Stimulated activated CD4-positive, alpha-beta T cell treated with anti-CD3 and anti-CD28 coated beads, Interleukin-4, amount 100 ng/mL, for 4 hours (primary cell): ENCODE results near the gene UTS2R.
"Not testable (repeated sequence)": the region's sequence is repeated elsewhere in the genome, so short reads cannot be mapped to it uniquely, and the experiment has no call there.

Experiments
- DNase-seq, 2 experiments: peaks; one replicate each; pipeline ENCODE4 v3.0.0-alpha.2; 2020

UTS2R gene

DNA sequence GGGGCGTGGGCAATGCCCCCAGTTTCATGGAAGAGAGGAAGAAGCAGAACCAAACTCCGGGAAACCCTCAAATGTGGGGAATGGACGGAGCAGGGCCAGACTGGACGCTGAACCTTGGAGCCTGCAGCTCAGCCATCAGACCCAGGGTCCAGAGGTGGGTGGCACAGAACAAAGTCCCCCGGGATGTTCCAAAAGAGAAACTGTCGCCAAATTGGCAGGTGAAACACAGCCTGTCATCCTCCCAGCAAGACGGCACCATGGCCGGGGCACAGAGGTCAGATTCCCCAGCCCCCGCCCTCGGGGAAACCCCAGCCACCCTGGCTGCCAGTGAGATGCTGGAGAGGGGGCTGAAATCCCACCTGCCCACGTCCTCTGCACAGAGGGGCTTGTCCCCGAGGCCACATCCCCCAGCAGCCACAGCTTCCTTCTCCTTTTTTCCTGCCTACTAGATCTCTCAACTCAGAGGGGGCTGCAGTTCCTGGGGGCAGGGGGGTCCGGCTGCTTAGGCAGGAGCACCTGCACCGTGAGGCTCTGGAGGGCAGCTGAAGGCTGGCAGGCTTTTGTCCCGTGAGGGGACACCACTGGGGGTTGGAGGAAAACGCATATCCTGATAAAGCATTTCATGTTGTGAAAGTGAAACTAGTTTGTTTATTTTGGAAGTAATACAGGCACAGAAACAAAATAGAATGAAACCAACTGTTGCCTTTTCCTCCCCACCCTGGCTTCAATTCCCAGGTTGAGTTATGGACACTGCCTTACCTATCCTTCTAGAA, 36.8 kb upstream of the UTS2R start:
- DNase-seq: no peak

- DNase-seq: no peak
Measured at GRCh38 chr17:82338858-82339633, 32.5 kb upstream of the UTS2R start.

GRCh38 chr17:82339634-82340580, 31.7 kb upstream of the UTS2R start:
- no peak for DNase-seq

GRCh38 chr17:82342361-82343079, 29.0 kb upstream of the UTS2R start:
- no peak for DNase-seq

- DNase-seq: no peak
Measured at GRCh38 chr17:82343560-82343959, 28.0 kb upstream of the UTS2R start.

DNA sequence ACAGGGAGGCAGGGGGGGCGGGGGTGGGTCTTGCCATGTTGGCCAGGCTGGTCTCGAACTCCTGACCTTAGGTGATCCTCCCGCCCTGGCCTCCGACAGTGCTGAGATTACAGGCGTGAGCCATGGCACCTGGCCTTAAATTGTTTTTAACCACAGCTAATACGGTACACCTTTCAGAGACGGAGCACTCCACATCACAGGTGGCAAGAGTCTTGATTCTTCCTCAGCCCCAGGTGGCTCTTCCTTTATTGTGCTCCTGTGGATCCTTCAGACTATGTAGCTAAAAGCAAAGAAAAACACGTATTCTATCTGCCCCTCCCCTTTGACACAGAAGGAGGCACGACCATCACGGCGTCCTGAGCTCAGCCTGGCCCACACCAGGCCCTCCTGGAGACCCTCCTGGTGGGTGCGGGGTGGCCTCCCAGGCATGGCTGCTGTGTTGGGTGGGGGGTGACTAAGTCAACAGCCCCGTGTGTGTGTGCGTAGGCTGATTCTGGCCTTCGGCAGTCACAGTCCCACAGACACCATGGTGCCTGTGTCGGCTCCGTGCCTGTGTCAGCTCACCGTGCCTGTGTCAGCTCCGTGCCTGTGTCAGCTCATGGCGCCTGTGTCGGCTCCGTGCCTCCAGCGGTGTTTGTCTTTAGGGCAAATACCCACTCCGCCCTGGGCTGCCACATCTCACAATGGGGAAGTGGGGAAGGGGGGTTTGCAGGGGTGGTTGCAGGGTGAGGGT, 27.2 kb upstream of the UTS2R start:
- DNase-seq: no peak

GRCh38 chr17:82345151-82345976, 26.2 kb upstream of the UTS2R start:
- no peak for DNase-seq

DNA sequence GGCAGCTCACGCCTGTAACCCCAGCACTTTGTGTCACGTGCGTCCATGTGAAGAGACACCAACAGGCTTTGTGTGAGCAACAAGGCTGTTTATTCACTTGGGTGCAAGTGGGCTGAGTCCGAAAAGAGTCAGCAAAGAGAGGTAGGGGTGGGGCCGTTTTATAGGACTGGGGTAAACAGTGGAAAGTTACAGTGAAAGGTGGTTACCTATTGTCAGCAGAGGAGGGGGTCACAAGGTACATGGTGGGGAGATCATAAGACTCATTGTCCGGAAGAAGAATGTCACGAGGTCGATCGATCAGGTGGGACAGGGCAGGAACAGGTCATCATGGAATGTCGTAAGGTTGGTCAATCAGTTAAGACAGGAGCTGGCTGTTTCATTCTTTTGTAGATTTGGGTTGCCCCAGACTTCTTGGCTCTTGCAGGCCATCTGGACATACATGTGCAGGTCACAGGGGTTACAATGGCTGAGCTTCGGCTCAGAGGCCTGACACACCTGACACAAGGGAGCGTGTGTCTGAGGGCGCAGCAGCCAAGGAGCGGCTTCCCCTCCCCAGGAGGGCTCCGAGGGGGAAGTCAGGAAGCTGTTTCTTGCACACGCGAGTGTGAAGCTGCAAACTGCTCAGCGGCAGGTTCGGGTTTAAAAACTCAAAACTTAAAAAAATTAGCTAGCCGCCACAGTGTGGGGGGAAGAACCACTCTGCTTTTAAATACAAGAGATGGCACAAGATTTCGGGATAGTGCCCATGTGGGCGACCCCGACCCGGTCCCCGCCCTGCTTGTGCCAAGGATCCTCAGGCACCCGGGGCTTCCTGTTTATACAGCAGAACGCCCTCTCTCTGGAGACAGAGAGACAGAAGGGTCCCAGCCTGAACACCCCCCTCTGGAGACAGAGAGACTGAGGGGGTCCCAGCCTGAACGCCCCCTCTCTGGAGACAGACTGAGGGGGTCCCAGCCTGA, 24.9 kb upstream of the UTS2R start:
- DNase-seq: no peak

GRCh38 chr17:82347994-82348393, 23.6 kb upstream of the UTS2R start:
- DNase-seq: not testable (repeated sequence)

DNA sequence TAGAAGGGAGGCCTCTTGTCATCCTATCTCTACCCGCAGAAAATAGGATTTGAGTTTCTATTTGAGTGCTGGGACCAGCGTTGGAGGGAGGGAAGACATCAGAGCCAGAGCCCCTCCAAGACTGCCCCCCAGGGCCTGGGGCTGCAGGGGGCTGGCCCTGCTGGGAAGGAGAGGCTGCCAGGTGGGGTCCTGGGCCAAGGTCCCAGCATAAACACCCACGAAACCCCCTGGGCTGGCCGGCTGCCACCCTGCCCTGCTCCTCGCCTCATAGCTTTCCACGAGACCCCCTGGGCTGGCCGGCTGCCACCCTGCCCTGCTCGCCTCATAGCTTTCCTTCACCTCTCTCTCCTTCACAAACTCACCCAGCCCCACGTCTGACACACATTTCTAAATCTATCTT, 23.1 kb upstream of the UTS2R start:
- DNase-seq: no peak

DNA sequence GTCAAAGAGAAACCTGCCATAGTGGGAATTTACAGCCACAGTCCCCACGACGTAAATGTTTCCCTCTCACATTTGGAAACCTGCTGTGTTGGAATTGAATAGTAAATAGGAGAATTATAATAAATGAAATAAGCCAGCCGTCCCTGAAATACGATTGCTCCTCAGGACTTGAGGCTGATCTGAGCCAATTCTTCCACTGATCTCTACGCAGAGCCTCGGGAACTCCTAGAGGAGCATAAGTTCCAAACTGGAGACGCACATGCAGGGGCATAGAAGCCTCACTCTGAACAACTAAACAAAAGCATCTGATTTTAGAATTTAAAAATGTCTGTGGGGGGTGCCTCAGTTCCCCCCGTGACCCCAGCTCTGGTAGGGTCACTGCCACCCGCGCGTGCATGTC, 22.7 kb upstream of the UTS2R start:
- DNase-seq: no peak

DNA sequence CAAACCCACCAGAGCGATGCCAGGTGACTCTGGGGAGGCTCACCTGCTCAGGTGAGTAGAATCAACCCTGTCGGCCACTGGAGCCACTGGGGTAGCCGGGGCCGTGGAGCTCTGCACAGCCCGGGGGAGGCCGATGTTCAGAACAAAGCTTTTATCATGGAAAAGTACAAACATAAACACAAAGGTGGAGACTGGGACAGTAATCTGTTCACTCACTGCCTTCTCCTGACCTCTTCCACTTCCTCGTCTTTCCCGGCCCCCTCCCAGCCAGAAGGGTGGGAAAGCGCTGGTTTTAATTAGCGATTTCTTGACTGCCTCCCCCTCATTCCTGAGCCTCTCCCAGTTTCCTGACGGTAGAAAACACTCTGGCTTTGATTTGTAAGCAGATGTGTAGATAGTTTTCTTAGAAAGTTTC, 22.3 kb upstream of the UTS2R start:
- no peak for DNase-seq

DNA sequence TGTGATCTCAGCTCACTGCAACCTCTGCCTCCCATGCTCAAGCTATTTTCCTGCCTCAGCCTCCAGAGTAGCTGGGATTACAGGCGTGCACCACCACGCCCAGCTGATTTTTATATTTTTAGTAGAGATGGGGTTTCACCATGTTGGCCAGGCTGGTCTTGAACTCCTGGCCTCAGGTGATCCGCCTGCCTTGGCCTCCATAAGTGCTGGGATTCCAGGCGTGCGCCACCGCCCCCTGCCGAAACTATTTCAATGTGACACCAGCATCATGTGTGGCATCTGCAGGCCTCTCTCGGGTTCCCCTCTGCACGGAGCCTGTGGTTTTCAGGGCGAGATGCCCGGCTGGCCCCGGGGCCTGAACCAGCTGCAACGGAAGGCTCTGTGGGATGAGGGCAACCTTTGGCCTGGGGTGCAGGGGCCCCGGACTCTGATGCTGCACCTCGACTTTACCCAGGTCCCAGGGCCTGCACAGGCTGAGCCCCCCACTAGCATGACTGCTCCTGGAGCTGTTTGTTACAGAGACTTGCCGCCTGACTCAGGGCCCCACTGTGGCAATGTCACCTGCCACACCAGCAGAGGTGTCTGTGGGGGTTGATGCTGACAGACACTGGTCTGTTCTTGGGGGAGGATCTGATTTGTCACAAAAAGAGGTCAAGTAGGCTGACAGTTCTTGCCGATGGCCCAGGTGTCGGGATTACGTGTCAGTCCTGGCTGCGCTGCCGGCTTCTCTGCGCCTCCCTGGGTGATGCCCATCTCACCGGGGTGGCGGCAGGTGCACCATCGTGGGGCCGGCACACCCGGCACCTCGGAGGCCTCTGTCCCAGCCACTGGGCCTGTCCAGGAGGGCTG, 21.2 kb upstream of the UTS2R start:
- DNase-seq: peak; percentile 31 to 40

GRCh38 chr17:82351254-82351712, 20.3 kb upstream of the UTS2R start:
- no peak for DNase-seq

GRCh38 chr17:82351713-82352488, 19.7 kb upstream of the UTS2R start:
- DNase-seq: peak; percentile 69 to 73

- DNase-seq: no peak
Measured at GRCh38 chr17:82353484-82353883, 18.1 kb upstream of the UTS2R start.

- no peak for DNase-seq
Measured at GRCh38 chr17:82354804-82355308, 16.7 kb upstream of the UTS2R start.
